Neutrophil (primary cell): ENCODE data around the gene FARP2.

Source experiments
- H3K27ac ChIP-seq: fragments of 200-600 bp; sonication (generic); 2 replicates; pipeline ENCODE4 v1.5.1; 2016; ENCODE audit warnings: mild to moderate bottlenecking, moderate library complexity
- H3K27me3 ChIP-seq: fragments of 200-600 bp; sonication (generic); 2 replicates; pipeline ENCODE4 v1.6.0; 2016; ENCODE audit warnings: mild to moderate bottlenecking
- H3K36me3 ChIP-seq: fragments of 200-600 bp; sonication (generic); 2 replicates; pipeline ENCODE4 v1.5.1; 2017
- H3K4me1 ChIP-seq, 2 experiments: fragments of 200-600 bp in 1 of 2; sonication (generic) in 1 of 2; 1 replicate in 1 of 2; 2 replicates in 1 of 2; pipeline versions ENCODE4 v1.5.1 to v1.6.1; 2013 to 2016; ENCODE audit warnings: low read depth in 1 of 2, low read length in 1 of 2, mild to moderate bottlenecking in 1 of 2, moderate library complexity in 1 of 2; ENCODE audit not compliant: control insufficient read depth in 1 of 2, insufficient read depth in 1 of 2
- H3K4me3 ChIP-seq, 2 experiments: fragments of 200-600 bp in 1 of 2; sonication (generic) in 1 of 2; 1 replicate in 1 of 2; 2 replicates in 1 of 2; pipeline ENCODE4 v1.5.1; 2013 to 2016; ENCODE audit warnings: low read depth in 1 of 2, low read length in 1 of 2, mild to moderate bottlenecking in 1 of 2, moderate library complexity in 1 of 2
- H3K9me3 ChIP-seq: fragments of 200-600 bp; sonication (generic); 2 replicates; pipeline ENCODE4 v1.5.1; 2016
- TF ChIP-seq, protein P1 (sequence below): fragments of 200-600 bp; sonication (generic); IDR thresholded peaks from 2 replicates; pipeline ENCODE4 v1.5.1; 2016; ENCODE audit warnings: antibody characterized with exemption

The FARP2 gene

DNA sequence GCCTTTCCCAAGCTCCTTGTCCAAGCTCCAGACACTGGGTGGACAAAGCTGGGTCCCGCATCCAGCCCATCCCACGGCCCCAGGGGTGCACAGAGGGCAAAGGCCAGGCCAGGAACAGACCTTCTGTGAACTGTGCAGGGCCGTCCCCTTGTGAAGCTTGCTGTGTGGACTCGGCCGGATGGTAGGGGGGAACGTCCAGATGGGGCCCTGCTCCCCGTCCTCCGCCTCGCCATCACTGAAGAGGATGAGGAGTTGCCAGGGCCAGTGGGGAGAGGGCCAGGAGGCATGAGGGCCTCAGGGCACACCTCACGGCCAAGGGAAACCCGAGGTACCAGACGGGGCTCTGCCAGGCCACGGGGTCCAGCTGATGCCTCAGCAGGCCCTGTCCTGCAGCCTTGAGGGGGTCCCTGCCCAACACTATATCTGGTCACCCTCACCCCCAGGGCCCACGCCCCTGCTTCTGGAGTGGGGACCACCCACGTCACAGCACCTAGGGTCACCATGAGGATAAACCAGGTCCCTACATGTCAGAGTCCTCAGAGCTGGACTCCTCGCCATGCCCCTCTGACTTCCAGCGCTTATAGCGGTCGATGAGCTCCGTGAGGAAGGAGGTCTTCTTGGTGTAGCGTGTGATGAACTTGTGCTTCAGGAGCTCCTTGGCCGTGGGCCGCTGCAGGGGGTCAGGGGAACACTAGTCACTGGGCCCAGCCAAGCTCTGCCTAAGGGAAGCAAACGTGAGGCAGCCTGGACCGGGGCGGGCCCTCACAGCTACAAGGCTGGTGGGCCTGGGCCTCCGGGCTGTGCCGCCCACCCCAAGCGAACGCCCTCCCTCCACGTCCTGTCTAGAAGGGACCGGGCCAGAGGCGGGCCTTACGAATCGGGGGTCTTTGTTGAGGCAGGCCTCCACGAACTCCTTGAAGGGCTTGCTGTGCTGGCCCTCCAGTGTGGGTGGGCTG lies 142.3 kb downstream of the FARP2 start:
- Histone ChIP-seq H3K4me1 (no peaks in the 10 kb centered on the region), H3K27me3 (no peaks in the 10 kb centered on the region), H3K36me3 (peaks cover 71% of the 10 kb centered on the region), H3K4me3 (no peak overlapping the region), H3K9me3 (no peaks in the 10 kb centered on the region), H3K27ac (no peak overlapping the region)
- TF ChIP-seq, protein P1, sequence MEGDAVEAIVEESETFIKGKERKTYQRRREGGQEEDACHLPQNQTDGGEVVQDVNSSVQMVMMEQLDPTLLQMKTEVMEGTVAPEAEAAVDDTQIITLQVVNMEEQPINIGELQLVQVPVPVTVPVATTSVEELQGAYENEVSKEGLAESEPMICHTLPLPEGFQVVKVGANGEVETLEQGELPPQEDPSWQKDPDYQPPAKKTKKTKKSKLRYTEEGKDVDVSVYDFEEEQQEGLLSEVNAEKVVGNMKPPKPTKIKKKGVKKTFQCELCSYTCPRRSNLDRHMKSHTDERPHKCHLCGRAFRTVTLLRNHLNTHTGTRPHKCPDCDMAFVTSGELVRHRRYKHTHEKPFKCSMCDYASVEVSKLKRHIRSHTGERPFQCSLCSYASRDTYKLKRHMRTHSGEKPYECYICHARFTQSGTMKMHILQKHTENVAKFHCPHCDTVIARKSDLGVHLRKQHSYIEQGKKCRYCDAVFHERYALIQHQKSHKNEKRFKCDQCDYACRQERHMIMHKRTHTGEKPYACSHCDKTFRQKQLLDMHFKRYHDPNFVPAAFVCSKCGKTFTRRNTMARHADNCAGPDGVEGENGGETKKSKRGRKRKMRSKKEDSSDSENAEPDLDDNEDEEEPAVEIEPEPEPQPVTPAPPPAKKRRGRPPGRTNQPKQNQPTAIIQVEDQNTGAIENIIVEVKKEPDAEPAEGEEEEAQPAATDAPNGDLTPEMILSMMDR, result no peak

DNA sequence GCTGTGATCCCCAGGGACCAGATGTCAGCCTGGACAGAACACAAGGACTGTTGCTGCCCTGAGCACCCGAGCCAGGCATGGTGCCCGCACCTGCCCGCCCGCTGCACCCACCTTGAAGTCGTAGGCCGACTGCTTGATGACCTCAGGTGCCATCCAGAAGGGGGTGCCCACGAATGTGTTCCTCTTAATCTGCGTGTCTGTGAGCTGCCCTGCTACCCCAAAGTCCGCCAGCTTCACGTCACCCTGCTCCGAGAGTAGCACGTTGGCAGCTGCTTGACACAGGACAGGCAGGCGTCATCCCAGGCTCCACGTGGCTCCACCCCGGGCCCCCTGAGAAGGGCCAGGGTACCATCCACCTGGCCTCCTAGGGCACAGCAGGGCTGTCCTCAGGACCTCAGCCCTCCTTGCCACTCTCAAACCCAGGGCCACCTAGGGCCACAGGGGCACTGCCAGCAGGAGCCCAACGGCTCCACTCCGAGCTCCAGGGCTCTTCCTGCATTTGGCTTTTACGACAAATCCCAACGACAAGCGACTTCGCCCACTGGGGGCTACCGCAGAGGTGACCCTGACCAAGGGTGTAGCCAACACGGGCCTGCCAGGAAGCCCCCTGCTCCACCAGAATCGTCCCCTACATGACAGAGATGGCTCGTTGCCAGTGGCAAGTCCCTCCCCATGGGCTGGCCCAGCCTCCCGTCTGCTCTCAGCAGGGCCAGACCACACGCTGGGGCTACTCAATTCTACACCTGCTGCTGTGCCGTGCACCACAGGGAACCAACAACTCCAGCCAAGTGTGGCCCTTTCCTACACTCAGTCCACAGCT lies 143.3 kb downstream of the FARP2 start:
- no peak overlapping the region for H3K4me3 ChIP-seq

DNA sequence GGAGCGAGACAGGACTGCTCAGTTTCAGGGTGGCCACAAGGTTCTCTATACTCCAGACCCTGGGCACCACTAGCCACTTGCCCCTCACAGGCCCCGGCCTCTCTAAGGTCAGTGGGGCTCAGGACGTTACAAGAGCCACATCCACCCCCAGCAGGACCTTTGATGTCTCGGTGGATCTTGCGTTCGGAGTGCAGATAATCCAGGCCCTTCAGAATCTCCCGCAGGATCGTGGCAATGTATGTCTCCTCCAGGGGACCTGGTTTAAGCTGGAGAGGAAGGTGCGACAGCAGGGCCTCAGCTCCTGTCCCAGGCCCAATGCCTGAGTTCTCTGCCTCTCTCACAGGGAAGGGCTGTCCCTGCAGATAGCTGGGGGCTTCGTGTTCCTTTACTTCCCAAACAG lies 143.9 kb downstream of the FARP2 start:
- TF ChIP-seq, protein P1, result no peak
- Histone ChIP-seq H3K27me3 (no peaks in the 10 kb centered on the region), H3K36me3 (peaks cover 56% of the 10 kb centered on the region), H3K9me3 (no peaks in the 10 kb centered on the region), H3K27ac (no peak overlapping the region), H3K4me3 (no peak overlapping the region), H3K4me1 (no peaks in the 10 kb centered on the region)

More for the DNA sequence above, 143.3 kb downstream of the FARP2 start:
- Histone ChIP-seq H3K27ac (no peak overlapping the region), H3K4me1 (no peaks in the 10 kb centered on the region), H3K36me3 (peaks cover 62% of the 10 kb centered on the region), H3K9me3 (no peaks in the 10 kb centered on the region), H3K27me3 (no peaks in the 10 kb centered on the region)
- TF ChIP-seq, protein P1, result no peak

DNA sequence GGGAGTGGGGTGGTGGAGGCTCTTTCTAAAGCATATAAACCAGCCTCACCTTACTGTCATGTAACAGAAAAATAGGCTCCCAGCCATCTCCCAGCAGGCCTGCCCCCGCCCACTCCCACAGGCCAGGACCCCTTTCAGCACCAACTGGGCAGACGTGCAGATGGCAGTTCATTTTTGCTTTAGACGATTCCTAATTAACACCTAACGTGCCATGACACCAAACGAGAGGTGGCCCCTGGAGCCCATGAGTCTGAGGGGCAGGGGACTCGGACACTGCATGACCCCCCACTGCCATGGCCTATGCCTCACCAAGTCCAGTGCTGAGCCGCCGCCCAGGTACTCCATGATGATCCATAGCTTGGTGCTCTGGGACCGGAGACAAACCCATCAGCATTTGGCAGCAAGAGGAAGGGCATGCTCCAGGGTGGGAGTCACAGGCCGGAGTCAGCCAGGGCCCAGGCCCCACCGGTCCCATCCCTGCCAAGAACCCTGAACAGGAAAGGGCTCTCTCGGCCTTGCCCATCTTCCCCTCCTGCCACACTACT lies 144.4 kb downstream of the FARP2 start:
- Histone ChIP-seq H3K36me3 (peaks cover 51% of the 10 kb centered on the region), H3K9me3 (no peaks in the 10 kb centered on the region), H3K27ac (no peak overlapping the region), H3K27me3 (no peaks in the 10 kb centered on the region), H3K4me1 (no peaks in the 10 kb centered on the region), H3K4me3 (no peak overlapping the region)
- TF ChIP-seq, protein P1, result no peak

DNA sequence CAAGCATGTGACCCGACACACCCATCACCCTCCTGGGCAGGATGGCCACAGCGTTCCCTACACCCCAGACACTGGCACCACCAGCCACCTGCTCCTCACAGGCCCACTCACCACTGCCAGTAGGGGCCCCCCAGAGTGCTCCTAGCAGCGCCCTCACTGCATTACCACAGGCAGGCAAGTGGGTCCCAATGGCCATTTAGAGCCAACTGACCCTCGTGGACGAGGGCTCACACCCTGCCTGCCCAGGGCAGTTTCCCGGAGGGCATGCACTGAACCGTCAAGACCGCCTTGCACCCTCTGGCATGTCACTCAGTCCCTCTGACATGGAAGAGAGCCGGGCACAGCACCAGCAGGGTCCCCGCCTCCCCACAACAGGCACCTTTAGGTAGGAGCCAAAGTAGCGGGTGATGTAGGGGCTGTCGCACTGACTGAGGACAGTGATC lies 145.0 kb downstream of the FARP2 start:
- no peaks in the 10 kb centered on the region for H3K9me3 ChIP-seq
- no peaks in the 10 kb centered on the region for H3K4me1 ChIP-seq
- no peak overlapping the region for H3K4me3 ChIP-seq
- no peaks in the 10 kb centered on the region for H3K27me3 ChIP-seq
- H3K36me3 ChIP-seq, result peaks cover 45% of the 10 kb centered on the region
- TF ChIP-seq, protein P1, result no peak
- H3K27ac ChIP-seq, result no peak overlapping the region
